ENCODE data around the gene SERPINA6.

- TF ChIP-seq EZH2phosphoT487 (IDR thresholded peaks at IDR 0.05; ENCODE audit: low read depth): no peak
- TF ChIP-seq CTCF (IDR thresholded peaks at IDR 0.05; ENCODE audit: low read depth, low read length): no peak
These were observed 17.5 kb downstream of the SERPINA6 start for GRCh38 chr14:94305620-94306019.

Data from OCI-LY3 (cell line).